ENCODE results near the gene C1orf141.

The C1orf141 gene

DNA sequence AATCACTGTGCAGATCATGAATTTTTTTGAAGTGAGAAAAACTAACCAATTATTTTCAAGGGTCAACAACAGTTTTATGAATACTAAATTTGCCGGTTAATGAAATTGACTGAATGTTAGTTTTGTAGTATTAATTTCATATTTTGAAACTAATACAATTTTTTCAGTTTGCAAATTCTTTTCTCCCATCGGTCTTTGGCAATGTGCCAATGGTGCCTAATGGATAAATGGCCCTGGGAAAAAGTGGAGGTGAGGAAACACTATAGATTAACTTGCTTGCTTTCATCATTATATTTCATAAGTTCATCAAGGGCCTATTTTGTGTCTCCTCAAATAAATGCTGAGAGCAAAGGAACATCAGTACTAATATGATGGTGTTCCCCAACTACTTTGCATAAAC lies 4.1 kb downstream of the C1orf141 start:
- no peak overlapping the region for H3K4me3 ChIP-seq (ENCODE audit: low read length)
- TF ChIP-seq ZNF274 (IDR thresholded peaks at IDR 0.05; ENCODE audit: low read depth, low read length), result no peak

DNA sequence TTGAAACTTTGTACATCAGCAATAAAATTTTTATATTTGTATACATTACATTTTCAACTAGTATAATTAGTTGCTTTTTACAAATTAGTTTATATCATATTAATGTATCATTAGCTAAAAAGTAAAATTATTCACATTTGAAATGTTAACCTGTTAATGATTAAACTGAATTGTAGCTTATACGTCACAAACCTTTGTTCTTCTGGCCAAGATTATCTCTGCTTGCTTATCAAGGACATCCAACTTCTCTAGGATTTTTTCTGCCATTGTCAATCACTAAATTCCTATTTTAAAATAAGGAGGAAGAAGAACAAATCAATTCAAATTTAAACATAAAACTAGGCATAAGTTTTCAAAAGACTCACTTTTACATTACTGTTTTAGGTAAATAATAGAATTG lies 7.8 kb downstream of the C1orf141 start:
- H3K4me3 ChIP-seq (ENCODE audit: low read length), result no peak overlapping the region
- no peak for TF ChIP-seq ZNF274 (IDR thresholded peaks at IDR 0.05; ENCODE audit: low read depth, low read length)

DNA sequence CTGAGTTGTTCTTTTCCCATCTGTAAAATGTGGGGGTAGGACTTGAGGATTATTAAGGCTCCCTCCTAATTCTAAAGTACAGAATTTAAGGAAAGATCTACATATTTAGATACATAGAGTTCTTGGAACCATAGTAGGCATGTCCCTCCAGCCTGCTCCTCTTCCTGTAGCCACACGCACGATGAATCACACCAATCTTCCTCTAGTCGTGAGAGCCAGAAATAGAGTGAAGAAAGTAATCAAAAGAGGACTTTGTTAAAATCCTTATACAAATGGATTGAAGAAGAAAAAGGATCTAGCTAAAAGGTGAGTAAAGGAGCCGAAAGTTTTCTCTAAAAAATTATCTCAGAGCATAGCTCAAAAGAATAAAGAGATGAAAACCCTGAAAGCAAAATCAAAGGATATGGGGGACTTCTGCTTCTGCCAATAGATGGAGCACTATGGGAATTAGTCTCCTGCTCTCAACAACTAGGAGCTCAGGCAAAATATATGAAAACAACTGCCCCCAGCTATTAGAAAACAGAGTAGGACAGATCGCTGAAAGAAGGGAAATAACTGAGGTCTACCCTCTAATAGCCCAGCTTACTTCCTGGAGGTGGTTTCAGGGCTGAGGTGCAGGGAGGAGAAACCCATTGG lies 8.5 kb downstream of the C1orf141 start:
- no peak for TF ChIP-seq ZNF274 (IDR thresholded peaks at IDR 0.05; ENCODE audit: low read depth, low read length)
- H3K4me3 ChIP-seq (ENCODE audit: low read length), result no peak overlapping the region

DNA sequence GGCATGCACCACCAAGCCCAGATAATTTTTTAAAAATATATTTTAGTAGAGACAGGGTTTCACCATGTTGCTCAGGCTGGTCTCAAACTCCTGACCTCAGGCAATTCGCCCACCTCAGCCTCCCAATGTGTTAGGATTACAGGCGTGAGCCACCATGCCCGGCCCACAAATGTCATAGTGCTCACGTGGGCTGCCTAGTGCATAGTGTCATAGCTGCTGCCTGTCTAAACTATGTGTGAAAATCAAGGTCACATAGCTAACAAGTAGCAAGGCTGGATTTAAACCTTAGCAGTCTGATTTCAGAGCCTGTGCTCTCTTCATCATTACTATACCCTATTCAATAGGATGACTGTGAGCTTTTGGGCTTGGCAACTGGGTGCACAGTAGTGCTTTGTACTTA lies 10.3 kb downstream of the C1orf141 start:
- no peak overlapping the region for H3K4me3 ChIP-seq (ENCODE audit: low read length)
- no peak for TF ChIP-seq ZNF274 (IDR thresholded peaks at IDR 0.05; ENCODE audit: low read depth, low read length)

DNA sequence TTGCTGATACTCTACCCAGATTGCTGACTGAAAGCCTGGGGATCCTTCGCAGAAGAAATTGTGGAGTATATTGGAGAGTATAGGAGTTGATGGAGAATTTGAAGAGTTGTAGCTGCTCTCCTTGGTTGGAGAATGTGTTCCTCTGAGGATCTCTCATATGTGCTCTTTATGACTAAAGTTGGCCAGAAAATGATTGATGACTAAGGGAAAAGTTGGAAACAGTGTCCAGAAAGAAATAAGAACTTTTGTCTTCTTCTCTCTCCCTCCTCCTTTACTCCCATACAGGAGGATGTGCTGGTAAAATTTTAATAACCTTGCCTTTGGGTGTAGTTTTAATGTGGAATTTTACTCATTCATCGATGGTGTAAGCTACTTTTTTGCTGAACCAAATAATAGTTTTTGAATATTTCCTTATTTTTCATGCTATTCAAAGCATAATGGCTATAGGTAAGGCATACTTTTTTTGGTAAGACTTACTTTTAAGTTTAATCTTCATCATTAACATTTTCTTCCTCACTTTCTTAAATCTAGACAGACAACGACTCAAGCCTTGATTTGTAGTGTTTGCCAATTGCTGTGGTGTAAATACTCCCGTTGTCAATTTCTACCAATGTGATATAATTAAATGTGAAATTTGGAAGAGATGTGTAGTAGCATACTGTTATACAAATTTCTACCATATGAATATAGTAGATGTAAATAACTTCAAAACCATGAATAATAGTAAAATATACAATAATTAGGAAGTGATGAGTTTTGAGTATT lies 13.7 kb downstream of the C1orf141 start:
- no peak overlapping the region for H3K4me3 ChIP-seq (ENCODE audit: low read length)
- TF ChIP-seq ZNF274 (IDR thresholded peaks at IDR 0.05; ENCODE audit: low read depth, low read length), result no peak

DNA sequence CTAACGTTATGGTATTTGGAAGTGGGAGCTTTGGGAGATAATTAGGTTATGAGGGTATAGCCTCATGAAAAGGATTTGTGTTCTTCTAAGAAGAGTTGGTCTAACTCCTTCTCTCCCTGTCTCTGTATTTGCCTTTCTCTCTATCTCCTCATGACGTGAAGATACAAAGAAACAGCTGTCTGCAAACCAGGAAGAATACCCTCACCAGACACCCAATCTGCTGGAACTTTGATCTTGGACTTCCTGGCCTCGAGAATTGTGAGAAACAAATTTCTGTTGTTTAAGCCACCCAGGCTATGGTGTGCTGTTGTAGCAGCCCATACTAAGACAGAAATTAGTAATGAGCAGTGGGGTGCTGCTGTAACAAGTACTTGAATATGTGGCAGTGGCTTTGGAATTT lies 16.1 kb downstream of the C1orf141 start:
- no peak overlapping the region for H3K4me3 ChIP-seq (ENCODE audit: low read length)
- no peak for TF ChIP-seq ZNF274 (IDR thresholded peaks at IDR 0.05; ENCODE audit: low read depth, low read length)

DNA sequence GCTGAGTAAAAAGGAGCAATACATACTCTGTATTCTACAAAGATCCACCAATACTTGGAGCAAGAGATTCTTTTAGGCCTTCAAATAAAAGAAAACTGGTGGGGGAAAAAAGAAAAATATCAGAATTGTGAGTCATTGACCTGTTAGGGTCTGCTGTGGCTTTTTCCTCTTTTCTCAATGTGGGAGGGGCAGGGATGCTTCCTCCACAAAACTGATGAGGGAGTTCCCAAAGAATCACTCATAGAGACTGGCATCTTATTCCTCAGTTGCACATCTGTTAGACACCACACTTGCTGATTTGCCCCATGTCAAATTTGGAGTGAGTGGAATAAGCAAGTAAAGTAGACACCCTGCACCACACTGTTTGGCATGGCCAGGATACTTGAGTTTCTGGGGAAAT lies 16.6 kb downstream of the C1orf141 start:
- H3K4me3 ChIP-seq (ENCODE audit: low read length), result no peak overlapping the region
- TF ChIP-seq ZNF274 (IDR thresholded peaks at IDR 0.05; ENCODE audit: low read depth, low read length), result no peak

DNA sequence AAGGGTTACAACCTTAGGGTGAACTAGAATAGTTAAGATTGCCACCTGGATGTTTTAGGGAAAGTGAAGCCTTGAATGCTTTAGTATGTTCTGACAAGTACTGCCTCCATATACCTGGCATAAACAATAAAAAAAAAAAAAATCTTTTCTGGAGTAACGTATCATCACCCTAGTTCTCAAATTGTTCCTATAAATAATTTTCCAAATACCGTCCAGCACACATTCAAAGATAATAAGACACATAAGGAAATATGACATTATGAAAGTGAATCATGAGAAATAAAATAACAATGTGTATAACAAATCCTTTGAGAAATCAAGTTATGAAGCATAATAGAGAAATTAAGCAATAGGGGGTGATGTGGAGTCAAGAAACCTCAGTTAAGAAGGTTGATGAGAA lies 20.6 kb downstream of the C1orf141 start:
- no peak overlapping the region for H3K4me3 ChIP-seq (ENCODE audit: low read length)
- TF ChIP-seq ZNF274 (IDR thresholded peaks at IDR 0.05; ENCODE audit: low read depth, low read length), result no peak

DNA sequence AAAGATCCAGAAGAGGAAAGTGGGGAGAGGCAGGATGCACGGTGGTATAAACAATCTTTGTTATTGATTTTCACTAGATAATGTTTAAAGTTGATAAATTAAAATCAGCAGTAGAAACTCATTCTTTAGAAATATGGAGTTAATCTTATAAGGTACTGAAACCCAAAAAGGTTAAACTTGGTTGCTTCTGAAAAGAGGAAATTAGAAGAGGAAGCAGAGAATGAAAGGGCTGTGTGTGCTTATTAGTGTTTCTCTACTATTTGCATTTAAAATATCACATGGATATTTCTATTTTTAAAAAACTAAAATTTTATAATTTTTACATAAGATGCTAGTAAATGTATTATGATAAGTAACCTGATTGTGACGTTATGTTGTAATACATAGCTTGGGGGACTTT lies 24.4 kb downstream of the C1orf141 start:
- TF ChIP-seq ZNF274 (IDR thresholded peaks at IDR 0.05; ENCODE audit: low read depth, low read length), result no peak
- H3K4me3 ChIP-seq (ENCODE audit: low read length), result no peak overlapping the region

DNA sequence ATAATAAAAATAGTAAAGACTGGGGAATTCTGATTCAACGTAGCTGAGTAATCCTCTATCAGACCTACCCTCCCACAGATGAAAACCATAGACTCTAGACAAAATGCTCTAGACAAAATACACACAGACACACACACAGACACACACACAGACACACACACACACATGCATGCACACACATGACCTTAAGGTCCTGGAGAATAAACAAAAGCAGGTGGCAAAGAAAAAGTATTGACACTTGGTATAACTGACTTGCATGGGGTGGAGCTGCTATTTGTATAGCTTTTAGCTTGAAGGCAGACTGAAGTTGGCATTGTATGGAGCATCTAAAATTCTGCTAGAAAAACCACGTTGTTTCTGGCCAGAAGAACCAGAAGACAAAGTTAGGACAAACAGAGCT lies 29.3 kb downstream of the C1orf141 start:
- H3K4me3 ChIP-seq (ENCODE audit: low read length), result no peak overlapping the region
- no peak for TF ChIP-seq ZNF274 (IDR thresholded peaks at IDR 0.05; ENCODE audit: low read depth, low read length)

DNA sequence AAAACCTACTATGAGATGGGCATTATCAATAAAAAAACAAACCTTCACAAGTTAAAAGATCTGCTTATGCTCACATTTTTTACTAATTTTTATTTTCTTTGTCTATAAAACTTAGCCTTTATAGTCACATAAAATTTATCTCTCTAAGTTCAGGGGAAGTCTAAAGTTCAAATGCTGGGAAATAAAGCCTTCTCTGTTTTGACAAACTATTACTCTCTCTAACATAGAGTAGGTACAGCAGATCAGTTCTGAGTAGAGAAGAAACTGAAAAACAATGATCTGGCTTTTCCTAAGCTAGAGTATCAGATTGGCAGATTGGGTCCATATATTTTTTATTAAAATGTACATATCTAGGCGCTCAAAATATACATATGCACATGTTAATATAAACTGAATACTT lies 31.2 kb downstream of the C1orf141 start:
- no peak for TF ChIP-seq ZNF274 (IDR thresholded peaks at IDR 0.05; ENCODE audit: low read depth, low read length)
- H3K4me3 ChIP-seq (ENCODE audit: low read length), result no peak overlapping the region

DNA sequence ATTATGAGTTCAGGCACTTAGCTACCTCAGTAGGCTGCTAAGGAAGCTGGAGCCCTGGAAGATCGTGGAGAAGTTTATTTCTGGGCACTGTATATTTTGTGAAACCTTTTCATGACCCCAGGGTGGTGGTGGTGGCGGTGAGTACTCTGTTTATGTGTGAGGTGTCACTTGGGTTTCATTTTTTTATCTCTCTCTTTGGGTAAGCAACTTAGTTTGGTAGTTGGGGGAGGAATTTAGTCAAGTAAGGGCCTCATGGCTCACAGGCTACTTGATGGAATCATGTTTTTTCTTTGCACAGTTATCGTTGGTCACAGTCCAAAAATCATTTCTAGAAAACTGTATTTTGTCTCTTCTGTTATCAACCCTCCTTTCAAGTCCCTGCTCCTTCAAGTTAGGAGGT lies 33.9 kb downstream of the C1orf141 start:
- H3K4me3 ChIP-seq (ENCODE audit: low read length), result no peak overlapping the region
- TF ChIP-seq ZNF274 (IDR thresholded peaks at IDR 0.05; ENCODE audit: low read depth, low read length), result no peak

DNA sequence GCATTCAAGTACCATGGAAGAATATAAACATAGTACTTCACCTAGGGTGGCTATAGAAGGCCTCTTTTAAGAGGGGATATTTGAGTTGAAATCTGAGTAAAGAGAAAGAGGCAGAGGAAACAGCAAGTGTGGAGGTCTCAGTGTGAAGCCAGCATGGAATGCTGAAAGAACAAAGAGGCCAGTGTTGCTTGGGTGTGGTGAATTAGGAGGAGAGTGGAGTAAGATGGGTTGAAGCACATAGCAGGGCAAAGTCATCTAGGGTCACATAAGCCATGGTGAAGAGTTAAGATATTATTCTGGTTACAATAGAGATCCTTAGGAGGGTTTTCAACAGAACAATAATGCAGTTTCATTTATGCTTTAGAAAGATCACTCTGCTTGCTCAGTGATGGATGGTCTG lies 37.5 kb downstream of the C1orf141 start:
- no peak overlapping the region for H3K4me3 ChIP-seq (ENCODE audit: low read length)
- TF ChIP-seq ZNF274 (IDR thresholded peaks at IDR 0.05; ENCODE audit: low read depth, low read length), result no peak

DNA sequence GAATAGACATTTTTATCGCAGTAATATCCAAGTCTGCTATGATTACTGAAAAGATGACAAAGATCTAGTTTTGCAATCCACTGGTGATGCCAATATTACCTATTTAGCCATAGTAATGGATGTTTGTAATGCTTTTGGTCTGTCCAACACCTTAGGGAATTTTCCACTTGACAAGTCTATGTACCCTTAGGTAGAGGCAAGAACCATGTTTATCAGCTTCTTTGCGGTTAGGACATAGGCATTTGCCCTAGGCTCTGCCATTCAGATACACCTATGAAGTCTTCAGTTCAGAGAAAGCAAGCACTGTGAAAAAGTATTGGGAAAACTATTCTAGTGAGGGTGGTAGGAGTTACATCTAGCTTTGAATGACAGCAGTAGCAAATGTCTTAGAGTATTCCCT lies 40.6 kb downstream of the C1orf141 start:
- H3K4me3 ChIP-seq (ENCODE audit: low read length), result no peak overlapping the region
- no peak for TF ChIP-seq ZNF274 (IDR thresholded peaks at IDR 0.05; ENCODE audit: low read depth, low read length)

DNA sequence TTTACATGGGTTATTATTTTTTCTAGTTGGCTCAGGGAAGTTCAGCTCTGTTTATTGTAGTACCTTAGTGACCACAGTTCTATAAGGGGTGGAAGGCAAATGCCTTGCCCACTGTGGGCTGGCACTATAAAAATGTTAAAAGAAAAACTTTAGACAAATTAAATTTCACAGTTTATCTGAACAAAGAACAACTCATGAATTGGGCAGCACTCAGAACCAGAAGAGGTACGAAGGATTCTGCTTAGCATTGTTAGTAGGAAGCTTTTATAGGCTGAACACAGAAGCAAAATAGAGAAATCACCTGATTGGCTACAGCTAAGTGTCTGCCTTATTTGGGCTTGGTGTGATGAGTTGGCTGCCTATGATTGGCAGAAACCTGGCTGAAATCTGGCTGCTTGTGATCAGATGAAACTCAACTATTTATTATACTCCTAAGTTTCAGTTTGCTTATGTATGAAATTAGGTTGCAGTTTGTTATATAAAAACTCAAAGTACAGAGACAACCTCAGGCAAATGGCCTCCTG lies 45.0 kb downstream of the C1orf141 start:
- no peak overlapping the region for H3K4me3 ChIP-seq (ENCODE audit: low read length)
- no peak for TF ChIP-seq ZNF274 (IDR thresholded peaks at IDR 0.05; ENCODE audit: low read depth, low read length)

All from GM08714 (cell line).